Measurements from ENCODE around the gene PHF11.

DNA sequence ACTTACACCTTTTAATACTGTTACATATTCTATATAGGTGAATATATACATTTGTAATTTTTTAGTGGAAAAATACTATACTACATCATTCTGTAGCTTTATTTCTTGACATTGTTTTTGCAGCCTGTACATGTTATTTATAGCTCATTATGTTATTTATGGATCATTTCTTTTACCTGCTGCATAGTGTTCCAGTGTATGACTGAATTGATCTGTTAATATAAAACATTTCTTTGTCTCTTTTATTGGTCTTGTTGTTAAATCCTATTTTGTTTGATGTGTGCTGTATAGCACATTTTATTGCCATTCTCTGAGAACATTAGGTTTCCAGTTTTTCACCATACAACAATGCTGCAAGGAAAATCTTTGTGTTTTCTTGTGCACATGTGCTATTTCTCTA is 49.3 kb upstream of the PHF11 start:
- TF ChIP-seq, protein P1, sequence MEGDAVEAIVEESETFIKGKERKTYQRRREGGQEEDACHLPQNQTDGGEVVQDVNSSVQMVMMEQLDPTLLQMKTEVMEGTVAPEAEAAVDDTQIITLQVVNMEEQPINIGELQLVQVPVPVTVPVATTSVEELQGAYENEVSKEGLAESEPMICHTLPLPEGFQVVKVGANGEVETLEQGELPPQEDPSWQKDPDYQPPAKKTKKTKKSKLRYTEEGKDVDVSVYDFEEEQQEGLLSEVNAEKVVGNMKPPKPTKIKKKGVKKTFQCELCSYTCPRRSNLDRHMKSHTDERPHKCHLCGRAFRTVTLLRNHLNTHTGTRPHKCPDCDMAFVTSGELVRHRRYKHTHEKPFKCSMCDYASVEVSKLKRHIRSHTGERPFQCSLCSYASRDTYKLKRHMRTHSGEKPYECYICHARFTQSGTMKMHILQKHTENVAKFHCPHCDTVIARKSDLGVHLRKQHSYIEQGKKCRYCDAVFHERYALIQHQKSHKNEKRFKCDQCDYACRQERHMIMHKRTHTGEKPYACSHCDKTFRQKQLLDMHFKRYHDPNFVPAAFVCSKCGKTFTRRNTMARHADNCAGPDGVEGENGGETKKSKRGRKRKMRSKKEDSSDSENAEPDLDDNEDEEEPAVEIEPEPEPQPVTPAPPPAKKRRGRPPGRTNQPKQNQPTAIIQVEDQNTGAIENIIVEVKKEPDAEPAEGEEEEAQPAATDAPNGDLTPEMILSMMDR (IDR thresholded peaks at IDR 0.05; ENCODE audit: borderline replicate concordance, extremely low read depth, low read length, poor library complexity, severe bottlenecking), result no peak
- no peak for TF ChIP-seq EZH2 (IDR thresholded peaks at IDR 0.05; ENCODE audit: borderline replicate concordance, low read depth, low read length, severe bottlenecking)

All from DND-41 (cell line).